GM12875 (cell line): ENCODE results near the gene ZDHHC22.

Source experiments
- H3K4me3 ChIP-seq: one replicate; pipeline ENCODE4 v1.5.1; 2011; ENCODE audit warnings: low read depth, low read length, control low read depth
- CTCF ChIP-seq: IDR thresholded peaks from 2 replicates; pipeline ENCODE4 v1.5.1; 2011; ENCODE audit warnings: low read depth, mild to moderate bottlenecking, control low read depth, inconsistent platforms, low read length, moderate library complexity, borderline replicate concordance; ENCODE audit not compliant: insufficient read depth

ZDHHC22 gene

GRCh38 chr14:77103951-77104350 lies 37.6 kb downstream of the ZDHHC22 start:
- no peak for TF ChIP-seq CTCF
- no peak overlapping the region for H3K4me3 ChIP-seq

- H3K4me3 ChIP-seq = no peak overlapping the region
- no peak for TF ChIP-seq CTCF
Observed at GRCh38 chr14:77103475-77103874, 38.1 kb downstream of the ZDHHC22 start.

GRCh38 chr14:77102154-77102553 lies 39.4 kb downstream of the ZDHHC22 start:
- H3K4me3 ChIP-seq = no peak overlapping the region
- TF ChIP-seq CTCF = no peak

GRCh38 chr14:77100961-77101360 lies 40.6 kb downstream of the ZDHHC22 start:
- no peak for TF ChIP-seq CTCF
- H3K4me3 ChIP-seq = no peak overlapping the region

- no peak for TF ChIP-seq CTCF
- H3K4me3 ChIP-seq = no peak overlapping the region
Observed at GRCh38 chr14:77099425-77100167, 42.0 kb downstream of the ZDHHC22 start.

GRCh38 chr14:77098529-77099353 lies 42.9 kb downstream of the ZDHHC22 start:
- H3K4me3 ChIP-seq = peak overlapping the region; percentile 99

More at GRCh38 chr14:77098529-77099353, 42.9 kb downstream of the ZDHHC22 start:
- TF ChIP-seq CTCF = no peak
